Peyer's patch (tissue), 4 donors: ENCODE measurements around the gene FLCN. TPM values are rescaled to one million over a fixed set of nuclear protein-coding genes. Genes with fewer than 3 reads are reported as not detected.

Experiments
- DNase-seq, 3 donors: peaks; one replicate each; pipeline ENCODE4 v3.0.0-alpha.2; 2017 to 2019
- H3K27ac ChIP-seq, 4 donors: fragments of 200-600 bp; sonication (generic); one replicate each; pipeline ENCODE4 v1.5.1; 2016 to 2019
- H3K27me3 ChIP-seq, 2 donors: fragments of 200-600 bp; sonication (generic); one replicate each; pipeline ENCODE4 v1.5.1; 2019
- H3K36me3 ChIP-seq, 3 donors: fragments of 200-600 bp; sonication (generic); one replicate each; pipeline ENCODE4 v1.5.1; 2016 to 2019
- H3K4me1 ChIP-seq, 4 donors: fragments of 200-600 bp; sonication (generic); one replicate each; pipeline ENCODE4 v1.5.1; 2016 to 2019
- H3K4me3 ChIP-seq, 4 donors: fragments of 200-600 bp; sonication (generic); 1 replicate in 3 of 4; 2 replicates in 1 of 4; pipeline ENCODE4 v1.5.1; 2016 to 2019; ENCODE audit warnings: mild to moderate bottlenecking in 1 of 4
- H3K9me3 ChIP-seq, 4 donors: fragments of 200-600 bp; sonication (generic); one replicate each; pipeline ENCODE4 v1.5.1; 2016 to 2019; ENCODE audit warnings: mild to moderate bottlenecking in 1 of 4
- POLR2A ChIP-seq, 2 donors: fragments of 450-650 bp; IDR thresholded peaks; one replicate each; pipeline ENCODE4 v1.5.1; 2017; ENCODE audit warnings: antibody characterized with exemption in 2 of 2, mild to moderate bottlenecking in 2 of 2, moderate library complexity in 2 of 2
- total RNA-seq, 4 donors: library from RNA; depleted of rRNA; stranded (reverse); fragments of >200 nt; gene quantifications; one replicate each; pipeline ENCODE4 v1.1.0, GENCODE V29; 2016
- TF ChIP-seq, protein P1 (sequence below), 6 experiments: fragments of 450-650 bp in 4 of 6; fragments of 200-600 bp in 2 of 6; sonication (generic) in 1 of 6; IDR thresholded peaks; one replicate each; pipeline ENCODE4 v1.5.1; 2017 to 2019; ENCODE audit warnings: antibody characterized with exemption in 6 of 6, mild to moderate bottlenecking in 3 of 6, moderate library complexity in 1 of 6

The FLCN gene
- total RNA-seq, 4 donors from 2014 or later: 186 to 243 (median 210) TPM

DNA sequence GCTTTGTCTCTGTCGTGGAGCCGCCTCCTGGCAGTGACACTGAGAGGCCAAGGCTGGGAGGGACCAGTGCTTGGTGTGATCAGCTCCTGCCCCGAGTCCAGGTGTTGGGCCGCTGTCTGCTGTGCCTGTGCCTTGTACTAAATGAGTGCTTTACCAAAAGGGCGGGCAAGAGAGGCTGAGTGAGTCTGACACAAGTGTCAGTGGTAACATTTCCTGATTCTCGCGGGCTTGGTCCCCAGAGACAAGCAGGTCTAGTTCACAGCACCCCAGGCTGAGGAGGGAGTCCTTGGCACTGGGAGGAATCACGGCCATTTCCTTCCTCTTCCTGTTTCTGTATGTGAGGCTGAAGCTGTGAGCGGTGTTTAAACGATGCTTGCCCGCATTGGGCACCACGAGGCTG, 61.1 kb downstream of the FLCN start:
- H3K27me3 ChIP-seq: no peaks in the 10 kb centered on the region

DNA sequence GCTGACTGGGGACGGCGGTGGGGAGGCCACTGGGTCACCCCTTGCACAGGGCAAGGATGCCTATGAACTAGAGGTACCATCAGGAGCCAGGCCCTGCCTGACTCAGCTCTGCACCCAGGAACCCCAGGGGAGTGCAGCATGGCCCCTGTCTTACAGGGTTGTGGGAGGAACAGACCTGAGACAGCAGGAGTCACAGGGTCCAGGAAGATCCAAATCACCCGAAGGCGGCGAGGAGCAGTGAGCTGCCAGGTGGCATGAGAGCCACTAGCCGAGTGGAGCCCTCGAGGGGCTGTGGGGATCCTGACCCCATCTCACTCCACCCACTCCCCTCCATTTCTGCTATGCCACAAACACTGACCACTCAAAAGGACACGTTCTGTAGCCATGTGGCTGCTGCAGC, 61.6 kb downstream of the FLCN start:
- H3K4me3 ChIP-seq: no peak overlapping the region
- H3K9me3 ChIP-seq: no peaks in the 10 kb centered on the region
- TF ChIP-seq, protein P1, sequence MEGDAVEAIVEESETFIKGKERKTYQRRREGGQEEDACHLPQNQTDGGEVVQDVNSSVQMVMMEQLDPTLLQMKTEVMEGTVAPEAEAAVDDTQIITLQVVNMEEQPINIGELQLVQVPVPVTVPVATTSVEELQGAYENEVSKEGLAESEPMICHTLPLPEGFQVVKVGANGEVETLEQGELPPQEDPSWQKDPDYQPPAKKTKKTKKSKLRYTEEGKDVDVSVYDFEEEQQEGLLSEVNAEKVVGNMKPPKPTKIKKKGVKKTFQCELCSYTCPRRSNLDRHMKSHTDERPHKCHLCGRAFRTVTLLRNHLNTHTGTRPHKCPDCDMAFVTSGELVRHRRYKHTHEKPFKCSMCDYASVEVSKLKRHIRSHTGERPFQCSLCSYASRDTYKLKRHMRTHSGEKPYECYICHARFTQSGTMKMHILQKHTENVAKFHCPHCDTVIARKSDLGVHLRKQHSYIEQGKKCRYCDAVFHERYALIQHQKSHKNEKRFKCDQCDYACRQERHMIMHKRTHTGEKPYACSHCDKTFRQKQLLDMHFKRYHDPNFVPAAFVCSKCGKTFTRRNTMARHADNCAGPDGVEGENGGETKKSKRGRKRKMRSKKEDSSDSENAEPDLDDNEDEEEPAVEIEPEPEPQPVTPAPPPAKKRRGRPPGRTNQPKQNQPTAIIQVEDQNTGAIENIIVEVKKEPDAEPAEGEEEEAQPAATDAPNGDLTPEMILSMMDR (IDR thresholded peaks at IDR 0.05): no peak
- TF ChIP-seq POLR2A (IDR thresholded peaks at IDR 0.05): no peak
- H3K36me3 ChIP-seq: peaks cover 0 to 96% (median 0%) of the 10 kb centered on the region in 3 donors
- peaks cover 0 to 4% (median 0%) of the 10 kb centered on the region in 4 donors for H3K4me1 ChIP-seq
- DNase-seq: no peak
- peak overlapping the region in 1 of 4 donors; percentile 46 for H3K27ac ChIP-seq
- no peaks in the 10 kb centered on the region for H3K27me3 ChIP-seq

More for the DNA sequence above, 61.1 kb downstream of the FLCN start:
- TF ChIP-seq, protein P1 (IDR thresholded peaks at IDR 0.05): no peak
- no peak for TF ChIP-seq POLR2A (IDR thresholded peaks at IDR 0.05)
- DNase-seq: peak in 2 of 3 donors; percentile 62 to 69
- Histone ChIP-seq H3K4me3 (no peak overlapping the region), H3K36me3 (peaks cover 0 to 97% (median 0%) of the 10 kb centered on the region in 3 donors), H3K4me1 (peaks cover 0 to 4% (median 0%) of the 10 kb centered on the region in 4 donors), H3K27ac (peak overlapping the region in 1 of 4 donors; percentile 46), H3K9me3 (no peaks in the 10 kb centered on the region)

DNA sequence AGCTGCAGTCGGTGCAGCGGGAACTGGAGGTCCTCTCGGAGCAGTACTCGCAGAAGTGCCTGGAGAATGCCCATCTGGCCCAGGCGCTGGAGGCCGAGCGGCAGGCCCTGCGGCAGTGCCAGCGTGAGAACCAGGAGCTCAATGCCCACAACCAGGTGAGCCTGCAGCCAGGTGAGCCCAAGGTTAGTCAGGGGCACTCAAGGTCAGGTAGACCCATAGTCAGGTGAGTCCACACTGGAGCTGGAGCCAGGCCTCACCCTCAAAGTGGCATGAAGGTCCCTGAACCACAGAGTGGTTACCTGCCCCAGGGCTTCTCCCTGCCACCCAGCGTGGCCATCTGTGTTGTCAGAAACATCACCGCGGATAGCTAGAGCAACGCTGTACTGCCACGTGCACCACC, 63.0 kb downstream of the FLCN start:
- H3K9me3 ChIP-seq: no peaks in the 10 kb centered on the region
- no peak overlapping the region for H3K27ac ChIP-seq
- TF ChIP-seq, protein P1 (IDR thresholded peaks at IDR 0.05): no peak
- TF ChIP-seq POLR2A (IDR thresholded peaks at IDR 0.05): no peak
- H3K4me3 ChIP-seq: no peak overlapping the region
- peaks cover 0 to 83% (median 0%) of the 10 kb centered on the region in 3 donors for H3K36me3 ChIP-seq
- no peak for DNase-seq
- no peaks in the 10 kb centered on the region for H3K27me3 ChIP-seq
- H3K4me1 ChIP-seq: peaks cover 0 to 4% (median 0%) of the 10 kb centered on the region in 4 donors

DNA sequence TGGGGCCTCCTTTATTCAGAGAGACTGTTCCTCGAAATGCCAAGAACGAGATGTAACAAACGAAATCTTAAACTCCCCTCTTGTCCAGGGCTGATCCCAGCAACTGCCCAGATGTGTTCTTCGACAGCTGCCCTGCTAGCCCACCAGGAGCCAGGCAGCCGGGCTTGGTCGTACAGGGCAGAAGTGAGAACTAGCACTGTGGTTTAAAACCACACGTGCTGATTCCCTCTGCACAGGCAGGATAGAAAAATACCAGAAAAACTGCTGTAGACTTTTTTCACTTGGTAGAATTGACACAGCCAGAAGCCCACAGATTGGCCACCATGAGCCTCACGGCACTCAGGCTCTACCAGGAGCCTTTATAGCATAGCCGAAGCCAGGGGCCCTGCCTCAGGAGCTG, 64.0 kb downstream of the FLCN start:
- no peak for DNase-seq
- no peaks in the 10 kb centered on the region for H3K27me3 ChIP-seq
- H3K36me3 ChIP-seq: peaks cover 0 to 76% (median 0%) of the 10 kb centered on the region in 3 donors
- no peaks in the 10 kb centered on the region for H3K9me3 ChIP-seq
- TF ChIP-seq POLR2A (IDR thresholded peaks at IDR 0.05): no peak
- TF ChIP-seq, protein P1 (IDR thresholded peaks at IDR 0.05): no peak
- peaks cover 0 to 4% (median 0%) of the 10 kb centered on the region in 4 donors for H3K4me1 ChIP-seq
- H3K27ac ChIP-seq: no peak overlapping the region
- H3K4me3 ChIP-seq: no peak overlapping the region

DNA sequence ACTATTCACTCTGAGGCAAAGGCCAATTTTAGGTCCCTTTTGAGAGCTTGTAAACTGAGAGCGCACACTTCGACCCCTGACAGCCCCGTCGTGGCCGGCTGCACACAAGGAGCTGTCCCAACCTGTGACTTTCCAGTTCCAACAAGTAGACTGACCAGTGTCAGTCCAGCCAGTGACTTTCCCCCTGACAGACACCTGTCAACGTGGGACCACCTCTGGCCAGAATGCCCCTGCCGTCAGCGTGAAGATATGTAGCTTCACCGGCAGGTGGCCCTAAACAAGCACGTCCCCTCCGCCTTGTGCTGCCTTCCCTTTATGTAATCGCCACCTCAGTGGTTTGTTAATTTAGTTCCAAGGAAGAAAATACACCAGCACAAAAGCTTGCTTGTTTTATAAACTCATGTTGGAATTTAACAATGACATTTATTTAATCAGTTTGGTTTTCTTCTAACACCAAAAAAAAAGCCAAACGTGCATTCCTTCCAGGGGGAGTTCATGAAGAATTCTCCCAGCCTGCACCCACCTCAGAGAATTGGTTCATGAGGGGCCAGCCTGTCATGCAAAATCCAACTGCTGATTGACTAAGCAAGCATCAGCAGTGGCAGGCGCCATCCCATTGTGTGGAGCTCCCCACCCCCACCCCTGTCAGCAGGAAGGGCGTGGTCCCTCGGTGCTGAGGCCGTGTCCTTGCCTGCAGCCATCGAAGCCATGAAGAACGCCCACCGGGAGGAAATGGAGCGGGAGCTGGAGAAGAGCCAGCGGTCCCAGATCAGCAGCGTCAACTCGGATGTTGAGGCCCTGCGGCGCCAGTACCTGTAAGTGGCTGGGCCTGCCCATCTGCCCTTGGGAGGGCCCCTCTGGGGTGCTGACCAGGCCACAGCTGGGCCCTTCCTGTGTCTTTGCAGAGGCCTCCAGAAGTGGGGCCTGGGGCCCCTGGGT, 64.7 kb downstream of the FLCN start:
- peaks cover 0 to 76% (median 0%) of the 10 kb centered on the region in 3 donors for H3K36me3 ChIP-seq
- no peak overlapping the region for H3K27ac ChIP-seq

More for the DNA sequence above, 64.7 kb downstream of the FLCN start:
- no peak for TF ChIP-seq POLR2A (IDR thresholded peaks at IDR 0.05)
- TF ChIP-seq, protein P1 (IDR thresholded peaks at IDR 0.05): no peak
- no peak for DNase-seq
- H3K9me3 ChIP-seq: no peaks in the 10 kb centered on the region
- H3K27me3 ChIP-seq: no peaks in the 10 kb centered on the region
- no peak overlapping the region for H3K4me3 ChIP-seq
- peaks cover 0 to 4% (median 0%) of the 10 kb centered on the region in 4 donors for H3K4me1 ChIP-seq
